ENCODE results near the gene SIL1.

- no peak for TF ChIP-seq EZH2 (IDR thresholded peaks at IDR 0.05; ENCODE audit: borderline replicate concordance, low read depth, low read length, severe bottlenecking)
- TF ChIP-seq, protein P1, sequence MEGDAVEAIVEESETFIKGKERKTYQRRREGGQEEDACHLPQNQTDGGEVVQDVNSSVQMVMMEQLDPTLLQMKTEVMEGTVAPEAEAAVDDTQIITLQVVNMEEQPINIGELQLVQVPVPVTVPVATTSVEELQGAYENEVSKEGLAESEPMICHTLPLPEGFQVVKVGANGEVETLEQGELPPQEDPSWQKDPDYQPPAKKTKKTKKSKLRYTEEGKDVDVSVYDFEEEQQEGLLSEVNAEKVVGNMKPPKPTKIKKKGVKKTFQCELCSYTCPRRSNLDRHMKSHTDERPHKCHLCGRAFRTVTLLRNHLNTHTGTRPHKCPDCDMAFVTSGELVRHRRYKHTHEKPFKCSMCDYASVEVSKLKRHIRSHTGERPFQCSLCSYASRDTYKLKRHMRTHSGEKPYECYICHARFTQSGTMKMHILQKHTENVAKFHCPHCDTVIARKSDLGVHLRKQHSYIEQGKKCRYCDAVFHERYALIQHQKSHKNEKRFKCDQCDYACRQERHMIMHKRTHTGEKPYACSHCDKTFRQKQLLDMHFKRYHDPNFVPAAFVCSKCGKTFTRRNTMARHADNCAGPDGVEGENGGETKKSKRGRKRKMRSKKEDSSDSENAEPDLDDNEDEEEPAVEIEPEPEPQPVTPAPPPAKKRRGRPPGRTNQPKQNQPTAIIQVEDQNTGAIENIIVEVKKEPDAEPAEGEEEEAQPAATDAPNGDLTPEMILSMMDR (IDR thresholded peaks at IDR 0.05; ENCODE audit: extremely low read depth in 1 of 2, insufficient read depth in 1 of 2, low read depth in 1 of 2, low read length in 2 of 2): no peak
- TF ChIP-seq POLR2AphosphoS5 (IDR thresholded peaks at IDR 0.05; ENCODE audit: insufficient read depth, low read depth, low read length): no peak
- no peak for TF ChIP-seq POLR2A (IDR thresholded peaks at IDR 0.05; ENCODE audit: low read depth, low read length)
Observed at GRCh38 chr5:138978581-138978980, 219.6 kb downstream of the SIL1 start.
